NCI-H345 treated with DMSO at 0.1 percent for 48 hours (cell line): ENCODE measurements around the gene SYT2.
"Not testable (repeated sequence)": the region's sequence is repeated elsewhere in the genome, so short reads cannot be mapped to it uniquely, and the experiment has no call there.

Experiments used
- DNase-seq: peaks from one replicate; lab custom pipeline; 2025; ENCODE audit not compliant: unreplicated experiment; lab: John Stamatoyannopoulos, UW

Gene SYT2

GRCh38 chr1:202572867-202573266 lies 137.4 kb downstream of the SYT2 start:
- no peak for DNase-seq

GRCh38 chr1:202571719-202572339 lies 138.4 kb downstream of the SYT2 start:
- peak; percentile 1 for DNase-seq

DNA sequence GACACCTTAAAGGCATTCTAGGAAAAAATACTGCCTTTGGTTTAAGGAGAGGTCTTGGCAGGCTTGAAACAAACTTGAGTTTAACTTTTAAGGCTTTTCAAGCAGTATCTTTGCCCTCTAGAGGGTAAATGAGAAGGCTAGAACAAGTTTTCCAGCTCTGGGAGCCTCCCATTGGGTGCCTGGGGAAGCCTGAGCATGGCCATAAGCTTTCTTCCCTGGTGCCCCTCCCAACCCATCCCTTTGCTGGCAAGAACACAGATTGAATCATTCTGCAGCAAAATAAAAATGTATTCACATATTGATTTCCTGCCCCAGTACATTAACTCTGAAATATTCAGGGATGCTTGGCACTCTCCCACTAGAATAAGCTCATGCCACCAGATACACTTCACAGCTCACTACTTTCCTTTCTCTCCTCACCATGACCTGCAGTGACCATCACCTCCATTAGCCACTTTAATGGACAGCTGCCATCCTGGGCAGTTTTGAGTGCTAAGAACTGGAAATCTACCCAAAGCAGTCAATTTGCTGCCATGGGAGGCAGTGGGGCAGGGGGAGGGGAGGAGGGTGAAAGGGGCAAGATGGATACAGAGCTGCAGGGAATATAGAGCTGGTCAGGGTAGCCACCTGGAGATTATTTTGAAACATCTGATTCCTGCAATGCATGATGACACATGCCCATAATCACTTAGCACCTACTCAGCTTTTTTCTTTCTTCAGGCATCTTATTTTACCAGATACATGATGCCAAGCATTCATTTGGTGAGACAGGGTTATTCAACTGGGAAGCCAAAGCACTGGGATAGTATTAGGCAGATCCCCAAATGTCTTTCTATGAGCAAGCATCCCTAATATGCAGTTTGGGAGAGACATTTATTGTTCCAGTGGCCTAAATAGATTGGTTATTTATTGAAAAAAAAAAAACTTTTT lies 140.6 kb downstream of the SYT2 start:
- DNase-seq, result no peak

DNA sequence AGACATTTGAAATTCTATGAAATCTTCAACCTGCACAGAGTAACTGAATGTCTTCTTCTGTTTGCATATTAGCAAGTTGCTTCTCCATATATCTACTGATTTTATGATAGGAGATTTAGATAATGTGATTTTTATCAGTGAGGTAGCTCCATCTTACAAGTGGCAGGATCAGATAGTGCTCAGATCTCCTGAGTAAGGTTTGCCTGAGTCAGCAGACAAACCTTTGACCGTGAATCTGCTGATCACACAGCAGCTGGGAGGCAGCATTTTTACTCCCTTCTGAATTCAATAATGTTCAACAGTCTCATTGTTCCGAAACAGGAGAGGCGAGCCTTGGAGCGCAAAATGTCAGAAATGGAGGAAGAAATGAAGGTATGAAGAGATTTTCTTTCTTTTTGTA lies 141.4 kb downstream of the SYT2 start:
- DNase-seq, result no peak

DNA sequence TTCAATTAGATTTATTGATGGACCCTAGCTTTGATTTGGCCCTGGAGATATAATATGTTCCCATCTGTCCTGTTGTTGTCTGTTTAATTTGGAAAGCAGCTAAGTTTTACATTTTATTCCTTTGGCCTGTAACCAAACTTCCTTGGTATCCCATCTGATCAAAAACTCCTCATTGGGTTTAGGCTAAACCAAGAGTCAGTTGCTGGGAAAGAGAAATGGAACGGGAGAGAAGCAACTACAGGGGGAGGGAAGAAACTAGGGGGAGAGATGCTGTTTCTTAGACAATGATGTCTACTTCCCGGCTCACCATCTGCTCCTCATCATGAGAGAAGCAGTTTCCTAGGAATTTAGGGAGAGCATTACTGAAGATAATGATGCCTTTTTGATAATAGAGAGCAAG lies 141.8 kb downstream of the SYT2 start:
- DNase-seq, result no peak

DNA sequence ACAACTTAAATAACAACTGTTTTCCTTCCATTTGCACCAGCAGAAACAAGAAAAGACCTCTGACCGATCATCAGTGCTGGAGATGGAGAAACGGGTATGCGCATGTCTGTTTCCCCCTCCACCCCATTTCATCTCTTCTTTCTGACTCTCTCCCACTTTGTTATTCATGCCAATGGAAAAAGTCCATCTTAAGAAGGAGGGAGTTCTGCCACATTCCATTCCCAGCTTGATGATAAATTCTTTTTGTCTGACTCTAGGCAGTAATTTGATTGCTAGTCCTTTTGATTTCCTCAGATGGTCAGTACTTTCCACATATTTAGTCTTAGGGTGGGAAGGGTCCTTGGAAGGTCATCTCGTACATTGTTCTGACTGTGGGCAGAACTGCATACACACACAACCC lies 142.5 kb downstream of the SYT2 start:
- no peak for DNase-seq

DNA sequence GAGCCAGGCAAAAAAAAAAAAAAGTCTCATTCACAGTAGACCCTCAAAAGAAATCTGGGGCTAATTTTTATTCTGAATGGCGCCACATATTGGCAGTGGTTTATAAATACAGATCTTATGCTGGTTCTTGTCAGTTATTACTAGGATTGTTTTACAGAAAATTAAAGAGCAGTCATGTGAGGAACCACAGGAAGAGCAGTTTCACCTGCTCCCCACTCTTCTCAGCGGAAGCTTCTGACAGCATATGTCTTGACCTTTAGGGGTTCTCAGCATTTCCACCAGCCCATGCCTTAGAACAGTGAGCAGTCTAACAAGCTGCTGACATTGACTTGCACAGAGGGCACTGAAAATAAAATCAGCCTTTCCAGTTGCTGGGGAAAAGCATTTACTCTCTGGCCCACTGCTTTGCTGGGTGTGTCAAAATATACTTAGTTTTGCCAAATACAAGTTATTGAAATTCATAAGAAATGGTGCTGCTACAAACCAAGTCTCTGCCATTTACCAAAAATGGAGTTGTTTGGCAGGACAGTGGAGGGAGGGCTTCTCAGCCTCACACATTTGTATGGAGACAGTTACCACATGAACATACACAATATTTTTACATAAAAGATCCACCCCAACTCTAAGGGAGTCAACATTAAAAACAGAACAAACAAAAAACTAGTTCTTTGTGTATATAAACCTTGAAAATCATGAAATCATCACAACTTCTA lies 144.2 kb downstream of the SYT2 start:
- no peak for DNase-seq

- no peak for DNase-seq
Observed at GRCh38 chr1:202564958-202565495, 145.2 kb downstream of the SYT2 start.

DNA sequence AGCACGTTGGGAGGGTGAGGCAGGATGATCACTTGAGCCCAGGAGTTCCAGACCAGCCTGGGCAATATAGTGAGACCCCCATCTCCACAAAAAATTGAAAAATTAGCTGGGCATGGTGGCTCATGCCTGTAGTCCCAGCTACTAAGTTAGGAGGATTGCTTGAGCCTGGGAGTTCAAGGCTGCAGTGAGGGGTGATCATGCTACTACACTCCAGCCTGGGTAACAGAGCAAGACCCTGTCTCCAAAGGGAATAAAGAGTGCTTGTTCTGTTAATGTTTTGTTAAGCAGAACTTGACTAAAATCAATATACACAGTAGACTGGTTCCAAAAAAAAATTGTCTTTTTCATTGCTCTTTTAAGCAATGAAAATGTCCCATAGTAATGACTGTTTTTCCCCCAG lies 146.4 kb downstream of the SYT2 start:
- DNase-seq, result no peak

- no peak for DNase-seq
Observed at GRCh38 chr1:202562444-202563060, 147.7 kb downstream of the SYT2 start.

- DNase-seq, result no peak
Observed at GRCh38 chr1:202561726-202562443, 148.4 kb downstream of the SYT2 start.

GRCh38 chr1:202561240-202561639 lies 149.0 kb downstream of the SYT2 start:
- DNase-seq, result no peak

GRCh38 chr1:202557662-202558061 lies 152.6 kb downstream of the SYT2 start:
- not testable (repeated sequence) for DNase-seq

DNA sequence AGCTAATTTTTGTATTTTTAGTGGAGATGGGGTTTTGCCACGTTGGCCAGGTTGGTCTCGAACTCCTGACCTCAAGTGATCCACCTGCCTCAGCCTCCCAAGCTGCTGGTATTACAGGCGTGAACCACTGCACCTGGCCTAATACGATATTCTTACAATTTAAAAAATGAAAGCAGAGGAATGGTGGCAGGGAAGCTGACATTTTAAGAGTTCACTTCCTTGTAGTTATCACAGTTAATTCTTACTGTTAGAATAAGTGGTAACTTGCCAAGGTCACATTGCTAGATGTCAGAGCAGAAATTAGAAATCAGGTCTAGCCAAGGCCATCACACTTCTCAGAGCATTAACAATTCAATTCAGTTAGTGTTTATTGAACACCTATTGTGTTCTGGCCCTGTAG lies 154.2 kb downstream of the SYT2 start:
- not testable (repeated sequence) for DNase-seq

DNA sequence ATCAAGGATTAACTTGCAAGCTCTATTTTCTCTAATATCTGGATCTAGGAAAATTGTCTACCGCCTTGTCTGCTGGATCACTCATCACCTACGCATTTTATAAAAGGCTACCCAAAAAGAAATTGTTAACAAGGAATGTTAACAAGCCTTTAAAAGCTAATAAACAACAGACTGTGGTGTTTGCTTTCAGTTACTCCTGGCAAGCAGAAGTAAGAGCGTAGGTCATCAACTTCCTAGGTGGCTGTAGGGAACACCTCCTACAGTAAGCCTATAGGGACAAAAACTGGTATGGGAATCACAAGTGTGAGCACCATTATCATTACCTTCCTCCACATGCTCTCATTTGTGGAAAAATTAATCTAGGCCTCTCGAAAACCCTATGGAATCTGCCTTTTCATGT lies 155.6 kb downstream of the SYT2 start:
- DNase-seq, result not testable (repeated sequence)

DNA sequence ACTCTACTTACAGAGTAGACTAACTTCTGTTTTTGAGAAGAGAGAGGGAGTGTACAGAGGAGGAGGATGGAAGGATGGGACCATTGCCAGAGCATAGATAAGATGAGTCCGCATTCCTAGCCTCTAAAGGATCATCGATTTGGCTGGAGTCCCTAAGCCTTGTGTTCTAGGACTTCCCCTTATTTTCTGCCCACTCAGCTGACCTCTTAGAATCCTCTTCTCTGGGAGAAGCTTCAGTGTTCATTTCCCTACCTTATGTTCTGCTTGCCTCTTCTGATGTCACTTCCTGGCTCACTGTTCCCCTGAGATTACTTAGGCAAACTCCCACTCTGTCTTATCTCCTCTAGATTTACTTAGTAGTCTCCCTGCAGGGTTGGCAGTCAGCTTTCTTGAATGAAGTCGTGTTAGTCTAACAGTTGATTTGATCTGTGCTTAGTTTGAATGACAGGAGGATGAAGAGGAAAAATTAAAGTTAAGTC lies 156.7 kb downstream of the SYT2 start:
- no peak for DNase-seq

DNA sequence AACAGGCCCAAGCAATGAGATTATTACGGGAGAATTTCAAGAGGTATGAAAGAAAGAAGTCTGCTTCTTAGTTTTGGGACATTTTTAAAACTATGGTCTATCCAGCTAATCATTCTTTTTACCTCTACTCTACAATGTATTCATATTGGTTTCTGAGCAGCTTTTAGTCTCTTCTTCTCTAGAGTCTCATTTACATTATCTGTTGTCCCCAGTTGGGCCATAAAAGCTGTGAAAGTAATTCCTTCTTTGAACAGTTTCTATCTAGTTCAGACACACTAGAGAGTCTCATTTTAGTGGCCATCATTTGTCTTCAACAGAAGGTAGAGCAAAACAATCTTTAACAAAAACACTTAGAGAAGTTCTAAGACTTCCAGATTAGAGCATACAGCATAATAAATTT lies 157.2 kb downstream of the SYT2 start:
- not testable (repeated sequence) for DNase-seq

DNA sequence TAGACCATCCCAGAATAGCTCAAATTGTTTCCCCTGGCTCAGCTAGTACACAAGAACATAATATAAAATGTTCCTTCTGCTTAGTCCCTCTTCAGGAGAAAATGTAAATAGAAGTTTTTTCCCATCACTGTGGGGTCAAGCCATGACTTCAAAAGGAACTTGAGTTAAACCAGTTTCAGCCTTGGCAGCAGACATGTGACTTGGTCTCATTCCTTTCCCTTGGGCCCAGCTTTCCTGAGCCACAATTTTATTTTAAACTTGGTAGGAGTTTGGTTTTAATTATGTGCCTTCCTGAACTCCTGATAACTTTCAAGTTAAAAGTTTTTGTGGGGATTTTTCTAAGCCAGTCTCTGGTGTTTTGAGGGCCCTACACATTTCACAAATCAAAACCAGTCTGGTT lies 157.6 kb downstream of the SYT2 start:
- not testable (repeated sequence) for DNase-seq

DNA sequence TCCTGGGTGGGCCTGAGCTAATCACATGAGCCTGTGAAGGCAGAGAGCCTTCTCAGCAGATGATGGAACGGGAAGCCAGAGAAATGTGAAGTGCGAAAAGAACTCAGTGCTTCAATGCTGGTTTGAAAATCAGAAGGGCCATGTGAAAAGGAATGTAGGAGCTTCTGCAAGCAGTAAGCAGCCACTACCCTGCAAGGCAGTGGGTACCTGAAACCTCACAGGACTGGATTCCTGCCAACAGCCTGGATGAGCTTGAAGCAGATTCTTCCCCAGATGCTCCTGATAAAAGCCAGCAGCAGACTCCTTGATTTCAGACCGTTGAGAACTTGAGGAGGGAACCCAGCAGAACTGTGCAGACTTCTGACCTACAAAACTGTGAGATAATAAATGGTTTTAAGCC lies 158.6 kb downstream of the SYT2 start:
- no peak for DNase-seq

- not testable (repeated sequence) for DNase-seq
Observed at GRCh38 chr1:202550088-202550487, 160.2 kb downstream of the SYT2 start.
